HTR-8/SVneo (cell line): Measurements from ENCODE around the gene LRRC61.
"Not testable (repeated sequence)": the region's sequence is repeated elsewhere in the genome, so short reads cannot be mapped to it uniquely, and the experiment has no call there.

ENCODE experiments used
- DNase-seq: peaks from one replicate; pipeline ENCODE4 v3.0.0; 2011; ENCODE audit warnings: low spot score, mixed read lengths; ENCODE audit not compliant: insufficient read length
- FAIRE-seq: peaks from 2 replicates; lab custom pipeline; 2011; peaks lifted over from hg19 to GRCh38; lab: Jason Lieb, UNC

LRRC61 gene

DNA sequence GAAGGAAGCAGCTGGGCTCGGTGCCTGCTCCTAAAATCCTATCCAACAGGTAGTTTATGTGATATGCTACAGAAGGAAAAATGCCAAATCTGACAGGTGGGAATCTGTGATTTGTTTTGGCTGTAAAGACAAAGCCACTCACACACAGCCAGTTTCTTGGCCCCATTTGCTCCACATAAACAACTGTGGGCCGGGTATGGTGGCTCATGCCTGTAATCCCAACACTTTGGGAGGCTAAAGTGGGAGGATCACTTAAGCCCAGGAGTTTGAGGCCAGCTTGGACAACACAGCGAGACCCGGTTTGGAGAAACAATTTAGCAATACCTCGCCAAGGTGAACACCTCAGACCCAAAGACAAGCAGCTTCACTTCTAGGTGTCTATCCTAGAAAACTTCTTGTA, 16.8 kb upstream of the LRRC61 start:
- not testable (repeated sequence) for FAIRE-seq, DNase-seq

DNA sequence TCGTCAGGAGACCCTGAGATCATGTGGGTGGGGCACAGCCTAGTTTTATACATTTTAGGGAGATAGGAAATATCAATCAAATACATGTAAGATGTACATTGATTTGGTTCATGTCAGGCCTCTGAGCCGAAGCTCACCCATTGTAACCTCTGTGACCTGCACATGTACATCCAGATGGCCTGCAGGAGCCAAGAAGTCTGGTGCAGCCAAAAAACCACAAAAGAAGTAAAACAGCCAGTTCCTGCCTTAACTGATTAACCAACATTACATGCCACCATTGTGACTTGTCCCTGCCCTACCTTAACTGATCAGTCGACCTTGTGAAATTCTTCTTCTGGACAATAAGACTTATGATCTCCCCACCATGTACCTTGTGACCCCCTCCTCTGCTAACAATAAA, 16.0 kb upstream of the LRRC61 start:
- DNase-seq (no peak), FAIRE-seq (no peak)

DNA sequence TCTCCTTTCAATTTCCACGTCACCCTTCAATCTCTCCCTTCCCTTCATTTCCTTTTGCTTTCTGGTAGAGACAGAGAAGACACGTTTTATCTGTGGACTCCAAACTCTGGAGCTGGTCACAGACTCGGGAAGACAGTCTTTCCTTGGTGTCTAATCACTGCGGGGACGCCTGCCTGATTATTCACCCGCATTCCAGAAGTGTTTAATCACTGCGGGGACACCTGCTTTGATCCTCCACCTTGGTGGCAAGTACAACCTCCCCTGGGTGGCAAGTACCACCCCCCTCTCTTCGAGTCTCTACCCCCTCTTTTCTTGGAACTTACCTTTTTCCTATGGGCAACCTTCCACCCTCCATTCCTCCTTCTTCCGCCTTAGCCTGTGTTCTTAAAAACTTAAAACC, 15.3 kb upstream of the LRRC61 start:
- no peak for FAIRE-seq
- no peak for DNase-seq

DNA sequence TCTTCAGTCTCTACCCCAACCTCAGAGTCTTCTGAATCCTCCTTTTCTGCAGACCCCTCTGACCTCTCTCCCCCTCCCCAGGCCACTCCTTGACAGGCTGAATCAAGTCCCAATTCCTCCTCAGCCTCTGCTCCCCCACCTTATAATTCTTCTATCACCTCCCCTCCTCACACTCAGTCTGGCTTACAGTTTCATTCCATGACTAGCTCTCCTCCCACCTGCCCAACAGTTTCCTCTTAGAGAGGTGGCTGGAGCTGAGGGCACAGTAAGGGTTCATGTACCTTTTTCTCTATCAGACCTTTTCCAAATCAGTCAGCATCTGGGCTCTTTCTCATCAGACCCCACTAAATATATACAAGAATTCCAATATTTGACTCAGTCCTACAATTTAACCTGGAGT, 14.6 kb upstream of the LRRC61 start:
- DNase-seq (no peak), FAIRE-seq (no peak)

DNA sequence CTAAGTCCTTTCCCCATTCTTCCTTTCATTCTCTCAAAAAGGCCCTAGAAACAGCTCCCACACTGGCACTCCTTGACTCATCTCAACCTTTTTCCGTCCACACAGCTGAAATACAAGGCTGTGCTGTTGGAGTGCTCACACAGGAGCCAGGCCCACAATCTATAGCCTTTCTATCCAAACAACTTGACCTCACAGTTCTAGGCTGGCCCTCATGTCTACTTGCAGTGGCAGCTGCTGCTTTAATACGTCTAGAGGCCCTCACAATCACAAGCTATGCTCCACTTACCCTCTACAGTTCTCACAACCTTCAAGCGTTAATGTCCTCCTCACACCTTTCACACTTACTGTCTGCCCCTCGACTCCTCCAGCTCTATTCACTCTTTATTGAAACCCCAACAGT, 12.0 kb upstream of the LRRC61 start:
- DNase-seq, result no peak
- FAIRE-seq, result no peak

DNA sequence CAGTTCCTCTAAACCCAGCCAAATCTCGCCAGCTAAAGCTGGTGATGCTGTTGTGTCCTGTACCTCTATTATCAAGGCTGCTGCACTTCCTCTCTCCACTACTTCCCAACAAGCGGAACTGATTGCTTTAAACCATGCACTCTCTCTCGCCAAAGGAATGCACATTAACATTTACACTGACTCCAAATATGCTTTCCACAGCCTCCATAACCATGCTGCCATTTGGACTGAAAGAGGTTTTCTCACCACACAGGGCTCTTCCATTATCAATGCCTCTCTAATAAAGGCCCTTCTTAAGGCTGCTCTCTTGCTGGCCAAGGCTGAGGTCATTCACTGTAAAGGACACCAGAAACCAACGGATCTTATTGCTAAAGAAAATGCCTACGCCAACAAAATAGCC, 11.4 kb upstream of the LRRC61 start:
- DNase-seq (no peak), FAIRE-seq (no peak)

DNA sequence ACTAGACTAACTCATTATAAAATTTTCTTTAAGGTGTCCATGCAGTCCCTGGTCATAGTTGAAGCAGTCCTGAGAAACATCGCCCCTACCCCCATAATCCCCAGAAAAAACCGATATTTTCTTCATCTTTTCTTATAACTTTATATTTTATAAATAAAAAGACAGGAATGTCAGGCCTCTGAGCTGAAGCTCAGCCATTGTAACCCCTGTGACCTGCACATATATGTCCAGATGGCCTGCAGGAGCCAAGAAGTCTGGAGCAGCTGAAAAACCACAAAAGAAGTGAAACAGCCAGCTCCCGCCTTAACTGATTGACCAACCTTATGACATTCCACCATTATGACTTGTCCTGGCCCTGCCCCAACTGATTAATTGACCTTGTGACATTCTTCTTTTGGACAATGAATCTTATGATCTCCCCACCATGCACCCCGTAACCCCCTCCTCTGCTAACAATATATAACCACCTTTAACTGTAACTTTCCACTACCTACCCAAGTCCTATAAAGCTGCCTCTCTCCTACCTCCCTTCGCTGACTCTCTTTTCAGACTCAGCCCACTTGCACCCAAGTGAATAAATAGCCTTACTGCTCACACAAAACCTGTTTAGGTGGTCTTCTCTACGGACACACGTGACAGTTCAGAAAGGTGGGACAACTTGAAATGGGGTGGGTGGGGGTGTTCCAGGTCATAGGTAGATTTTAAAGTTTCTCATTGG, 10.3 kb upstream of the LRRC61 start:
- DNase-seq, FAIRE-seq: not testable (repeated sequence)

DNA sequence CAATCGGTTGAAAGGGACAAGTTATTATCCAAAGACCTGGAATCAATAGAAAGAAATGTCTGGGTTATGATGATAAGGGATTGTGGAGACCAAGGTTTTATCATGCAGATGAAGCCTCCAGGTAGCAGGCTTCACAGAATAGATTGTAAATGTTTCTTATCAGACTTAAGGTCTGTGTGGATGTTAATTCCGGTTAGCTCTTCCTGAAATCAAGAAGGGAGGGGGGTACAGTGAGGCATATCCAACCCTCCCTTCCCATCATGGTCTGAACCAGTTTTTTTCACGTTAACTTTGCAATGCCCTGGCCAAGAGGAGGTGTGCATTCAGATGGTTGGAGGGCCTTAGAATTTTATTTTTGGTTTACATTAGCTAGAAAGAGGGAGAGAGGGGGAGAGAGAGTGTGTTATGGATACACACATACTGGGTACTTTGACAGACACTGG, 9.8 kb upstream of the LRRC61 start:
- FAIRE-seq (no peak), DNase-seq (no peak)

DNA sequence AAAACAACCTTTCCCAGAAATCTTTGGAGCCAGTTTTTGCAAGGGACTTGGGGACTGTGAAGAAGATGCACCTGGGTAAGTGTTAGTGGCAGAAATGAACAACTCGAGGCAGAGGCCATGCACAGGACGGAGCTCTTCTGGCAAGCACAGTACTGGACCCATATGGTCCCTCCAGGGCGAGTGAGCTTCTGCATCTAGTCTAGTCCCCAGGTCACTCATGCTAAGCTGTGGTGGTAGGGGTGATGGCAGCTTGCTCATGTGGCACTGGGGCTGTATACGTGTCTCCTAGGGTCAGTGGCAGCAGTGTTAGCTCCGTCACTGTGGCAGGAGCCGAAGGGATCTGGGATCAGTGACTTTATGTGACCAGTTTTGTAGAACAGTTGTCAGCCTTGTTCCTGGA, 9.3 kb upstream of the LRRC61 start:
- no peak for DNase-seq

DNA sequence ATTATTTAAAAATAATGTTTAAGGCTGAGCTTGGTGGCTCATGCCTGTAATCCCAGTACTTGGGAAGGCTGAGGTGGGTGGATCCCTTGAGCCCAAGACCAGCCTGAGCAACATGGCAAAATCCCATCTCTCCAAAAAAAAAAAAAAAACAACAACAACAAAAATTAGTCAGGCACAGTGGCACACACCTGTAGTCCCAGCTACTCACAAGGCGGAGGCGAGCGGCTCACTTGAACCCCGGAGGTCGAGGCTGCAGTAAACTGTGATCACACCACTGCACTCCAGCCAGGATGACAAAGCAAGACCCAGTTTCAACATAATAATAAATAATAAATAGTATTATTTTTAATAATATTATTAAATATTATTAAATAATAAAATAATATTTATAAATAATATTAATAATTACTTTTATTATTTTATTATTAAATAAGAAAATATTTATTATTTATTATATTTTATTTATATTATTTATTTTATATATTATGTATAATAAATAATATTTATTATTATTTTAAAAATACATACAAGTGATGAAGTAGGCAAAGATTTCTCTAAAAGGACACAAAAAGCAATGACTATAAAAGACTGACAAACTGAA, 8.4 kb upstream of the LRRC61 start:
- FAIRE-seq (no peak), DNase-seq (no peak)

More for the DNA sequence above, 9.3 kb upstream of the LRRC61 start:
- no peak for FAIRE-seq

DNA sequence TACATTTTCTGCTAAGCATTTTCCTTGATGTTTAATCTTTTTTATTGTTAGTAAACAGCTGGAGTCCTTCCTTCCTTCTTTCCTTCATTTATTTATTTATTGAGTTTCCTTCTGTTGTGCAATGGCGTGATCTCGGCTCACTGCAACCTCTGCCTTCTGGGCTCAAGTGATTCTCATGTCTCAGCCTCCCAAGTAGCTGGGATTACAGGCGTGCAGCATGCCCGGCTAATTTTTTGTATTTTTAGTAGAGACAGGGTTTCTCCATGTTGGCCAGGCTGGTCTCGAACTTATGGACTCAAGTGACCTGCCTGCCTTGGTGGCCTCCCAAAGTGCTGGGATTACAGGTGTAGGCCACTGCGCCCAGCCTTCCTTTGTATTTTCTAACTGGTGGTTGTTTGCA, 6.2 kb upstream of the LRRC61 start:
- DNase-seq, FAIRE-seq: not testable (repeated sequence)

DNA sequence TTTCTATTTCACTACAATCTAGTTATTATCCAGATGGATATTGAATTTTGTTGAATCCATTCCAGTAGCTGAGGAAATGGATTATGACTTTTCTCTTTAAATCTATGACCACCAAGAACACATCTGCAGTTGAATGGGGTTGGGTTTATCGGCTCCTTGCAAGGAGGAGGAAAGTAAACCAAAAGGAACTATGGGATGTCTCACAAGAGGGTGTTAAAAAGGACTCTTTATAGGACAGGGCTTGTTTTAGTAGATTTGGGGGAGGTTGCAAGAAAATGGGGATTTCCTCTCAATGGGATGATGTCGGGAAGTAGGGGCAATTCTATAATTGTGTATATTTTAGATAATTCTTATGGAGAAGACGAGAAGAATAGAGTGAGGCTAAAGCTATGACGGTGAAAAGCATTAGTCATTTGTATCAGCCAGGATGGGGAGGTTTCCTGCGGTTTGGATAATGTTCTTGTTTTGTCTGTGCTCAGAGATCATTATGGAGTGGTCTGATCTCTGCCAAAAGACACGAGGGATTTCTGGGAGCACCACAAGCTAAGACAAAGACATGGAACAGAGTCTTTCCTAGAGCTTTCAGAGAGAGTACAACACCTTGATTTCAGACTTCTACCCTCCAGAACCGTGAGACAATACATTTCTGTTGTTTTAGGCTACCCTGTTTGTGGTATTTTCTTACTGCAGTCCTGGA, 5.3 kb upstream of the LRRC61 start:
- DNase-seq (no peak), FAIRE-seq (no peak)

DNA sequence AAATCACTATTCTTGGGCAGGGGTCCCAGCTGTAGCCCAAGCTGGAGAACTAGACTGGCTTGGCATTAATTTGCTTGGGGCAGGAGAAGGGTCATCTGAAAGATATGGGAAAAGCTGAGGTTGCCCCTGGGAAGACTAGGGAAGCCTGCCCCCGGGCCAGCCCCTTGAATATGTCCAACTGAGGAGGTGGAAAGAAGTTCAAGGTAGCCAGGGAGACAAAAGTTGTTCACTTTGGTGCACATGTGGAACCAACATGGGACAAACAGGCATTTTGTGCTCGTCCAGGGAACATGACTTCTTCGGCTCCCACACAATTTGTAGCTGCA, 1.4 kb upstream of the LRRC61 start:
- FAIRE-seq, result no peak

DNA sequence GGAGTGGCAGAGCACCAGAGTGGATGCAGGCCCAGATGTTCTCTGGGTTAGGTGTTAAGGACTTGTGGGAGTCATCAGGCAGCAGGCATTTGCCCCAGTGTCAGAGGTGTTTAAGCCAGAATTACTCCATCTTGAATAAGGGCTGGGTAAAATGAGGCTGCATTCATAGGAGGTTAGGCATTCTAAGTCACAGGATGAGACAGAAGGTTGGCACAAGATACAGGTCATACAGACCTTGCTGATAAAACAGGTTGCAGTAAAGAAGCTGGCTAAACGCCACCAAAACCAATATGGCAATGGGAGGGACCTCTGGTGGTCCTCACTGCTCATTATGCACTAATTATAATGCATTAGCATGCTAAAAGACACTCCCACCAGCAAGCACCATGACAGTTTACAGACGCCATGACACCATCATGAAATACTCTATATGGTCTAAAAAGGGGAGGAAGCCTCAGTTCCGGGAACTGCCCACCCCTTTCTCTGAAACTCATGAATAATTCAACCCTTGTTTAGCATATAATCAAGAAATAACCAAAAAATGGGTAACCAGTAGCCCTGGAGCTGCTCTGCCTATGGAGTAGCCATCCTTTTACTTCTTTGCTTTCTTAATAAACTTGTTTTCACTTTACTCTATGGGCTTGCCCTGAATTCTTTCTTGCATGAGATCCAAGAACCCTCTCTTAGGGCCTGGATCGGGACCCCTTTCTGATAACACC, 882 bp upstream of the LRRC61 start:
- FAIRE-seq (no peak), DNase-seq (no peak)

More for the DNA sequence above, 1.4 kb upstream of the LRRC61 start:
- DNase-seq, result no peak

DNA sequence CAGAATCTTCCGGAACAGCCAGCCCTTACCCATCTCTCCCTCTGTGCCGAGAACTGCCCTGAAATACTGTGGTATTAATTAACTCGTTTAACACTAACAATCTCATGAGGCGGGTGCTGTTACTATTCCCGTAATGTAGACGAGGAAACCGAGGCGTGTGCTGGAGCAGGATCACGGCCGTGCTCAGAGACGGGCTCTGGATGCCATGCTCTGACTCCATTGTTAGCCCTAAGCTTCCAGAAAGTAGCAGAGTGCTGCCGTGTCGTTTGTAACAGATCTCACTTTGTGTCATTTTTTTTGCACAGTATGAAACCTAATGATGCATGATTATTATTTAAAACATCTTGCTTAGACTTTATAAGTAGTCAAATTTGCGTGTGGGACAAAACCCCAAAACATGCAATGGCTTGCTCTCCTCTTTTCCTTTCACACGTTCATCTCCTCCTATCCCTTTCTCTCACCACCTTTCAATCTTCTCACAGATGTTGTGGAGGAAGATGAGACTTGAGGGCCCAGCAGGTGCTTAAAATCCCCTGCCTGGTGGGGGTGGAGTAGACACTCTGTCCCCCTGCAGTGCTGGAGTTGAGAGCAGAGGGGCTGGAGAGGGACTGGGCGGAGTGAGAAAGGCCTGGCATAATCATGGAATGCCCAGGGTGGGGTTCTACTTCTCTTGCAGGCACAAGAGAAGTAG, 672 bp downstream of the LRRC61 start:
- DNase-seq (no peak), FAIRE-seq (no peak)

DNA sequence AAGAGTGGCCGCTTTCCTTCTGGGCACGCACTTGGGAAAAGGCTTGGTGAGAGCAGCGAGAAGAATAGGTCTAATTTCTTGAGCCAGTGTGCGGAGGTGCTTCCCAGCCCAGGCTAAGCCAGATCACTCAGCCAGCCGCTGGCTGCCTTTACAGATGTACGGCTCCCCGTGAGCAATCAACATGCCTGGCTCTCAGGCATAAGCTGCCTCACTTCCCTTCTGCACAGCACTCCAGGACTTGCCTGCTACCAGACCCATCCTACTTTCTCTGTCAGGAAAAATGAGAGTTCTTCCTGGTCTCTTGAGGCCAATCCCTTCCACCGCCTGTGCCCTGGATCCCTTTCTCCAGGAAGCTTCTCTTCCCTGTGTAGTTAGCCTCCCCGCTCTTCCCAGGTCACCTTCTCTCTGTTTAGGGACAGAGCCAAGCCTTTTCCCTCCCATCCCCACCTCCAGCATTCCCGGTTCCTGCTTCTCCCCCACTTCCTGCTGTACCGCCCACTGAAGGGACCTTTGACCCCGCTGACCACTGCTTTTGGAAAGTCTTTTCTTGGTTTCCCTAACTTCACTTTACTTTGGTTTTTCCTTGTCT, 1.3 kb downstream of the LRRC61 start:
- DNase-seq, result no peak
- FAIRE-seq, result no peak

DNA sequence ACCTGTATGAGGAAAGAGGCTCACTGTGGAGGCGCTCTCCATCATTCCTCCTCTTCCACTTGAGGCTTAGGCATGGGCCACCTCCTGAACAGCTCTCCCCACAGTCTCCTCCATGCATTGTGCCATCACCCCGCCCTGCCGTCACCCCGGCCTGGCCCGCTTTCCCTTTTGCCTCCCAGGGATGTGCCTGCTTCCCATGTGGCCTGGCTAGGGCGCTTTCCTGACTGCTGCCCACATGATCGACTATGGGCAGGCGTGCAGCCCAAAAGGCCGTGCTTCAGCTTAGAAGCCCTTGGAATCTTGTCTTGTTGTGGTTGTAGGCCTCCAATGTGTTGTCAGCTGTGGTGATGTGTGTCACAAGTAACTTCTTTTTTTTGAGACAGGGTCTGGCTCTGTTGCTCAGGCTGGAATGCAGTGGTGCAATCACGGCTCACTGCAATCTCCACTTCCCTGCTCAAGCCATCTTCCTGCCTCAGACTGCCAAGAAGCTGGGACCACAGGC, 2.0 kb downstream of the LRRC61 start:
- no peak for DNase-seq
- FAIRE-seq, result no peak

DNA sequence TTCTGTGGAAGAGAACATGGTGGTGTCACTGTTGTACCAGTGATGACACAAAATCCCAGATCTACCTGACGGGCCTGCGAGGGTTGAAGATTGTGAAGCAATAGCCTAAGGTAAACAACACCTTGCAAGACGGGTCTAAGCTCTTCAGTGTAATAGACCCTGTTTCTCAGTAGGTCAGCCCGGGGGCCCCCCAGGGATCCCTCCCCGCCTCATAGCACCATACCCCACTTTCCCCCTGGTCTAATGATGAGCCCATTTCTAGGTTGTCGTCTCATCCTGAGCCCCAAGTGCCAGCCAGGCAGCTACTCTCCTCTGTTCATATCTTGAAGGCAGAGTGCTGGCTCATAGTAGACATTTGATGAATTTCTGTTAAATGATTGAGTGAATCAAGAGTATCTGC, 2.7 kb downstream of the LRRC61 start:
- DNase-seq, result no peak
- FAIRE-seq, result no peak

DNA sequence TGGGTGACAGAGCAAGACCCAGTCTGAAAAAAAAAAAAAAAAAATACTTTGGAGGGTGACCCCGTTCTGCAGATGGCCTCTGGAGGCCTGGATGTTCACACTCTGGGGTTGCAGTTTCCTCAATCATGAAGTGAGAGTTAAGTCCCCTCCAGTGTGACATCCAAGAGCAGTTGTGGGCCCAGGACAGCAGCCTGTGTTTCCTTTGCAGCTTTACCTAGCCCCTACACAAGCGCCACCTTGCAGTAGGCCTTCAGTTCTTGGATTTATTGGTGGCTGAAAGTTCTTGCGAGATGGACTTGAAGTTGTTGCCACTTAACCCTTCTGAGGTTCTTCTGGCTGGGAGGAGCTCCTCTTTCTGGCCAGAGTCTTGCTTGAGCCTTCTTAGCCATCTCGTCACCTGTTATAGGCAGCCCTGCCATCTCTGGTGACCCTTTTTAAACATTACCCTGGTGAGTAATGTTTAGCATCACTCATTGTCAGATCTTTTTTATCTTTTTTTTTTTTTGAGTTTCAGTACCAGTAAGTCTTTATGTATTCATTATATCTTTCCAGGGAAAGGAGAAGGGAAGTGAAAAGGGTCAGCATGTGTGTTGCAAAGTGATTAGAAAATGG, 3.6 kb downstream of the LRRC61 start:
- FAIRE-seq, result no peak
- DNase-seq, result no peak
